ENCODE data around the gene SVEP1.

The SVEP1 gene

GRCh38 chr9:110440172-110440571, 139.4 kb downstream of the SVEP1 start:
- no peak overlapping the region for H3K27ac ChIP-seq (ENCODE audit: low read depth, low read length)
- no peaks in the 10 kb centered on the region for H3K9me2 ChIP-seq (replicated peaks; ENCODE audit: insufficient read depth, low read length)
- H3K27me3 ChIP-seq (ENCODE audit: low read length), result no peaks in the 10 kb centered on the region
- H3K4me3 ChIP-seq (ENCODE audit: insufficient read depth, low read length, poor library complexity, severe bottlenecking), result no peak overlapping the region
- H3K4me2 ChIP-seq (ENCODE audit: low read depth, low read length, poor library complexity, severe bottlenecking), result no peak overlapping the region
- no peaks in the 10 kb centered on the region for H3K36me3 ChIP-seq (ENCODE audit: low read length)
- H2AFZ ChIP-seq (ENCODE audit: low read depth, low read length, severe bottlenecking), result no peak overlapping the region
- no peaks in the 10 kb centered on the region for H3K9me3 ChIP-seq (ENCODE audit: insufficient read depth, low read length)
- H3K9ac ChIP-seq (ENCODE audit: low read length), result no peak overlapping the region
- no peaks in the 10 kb centered on the region for H3F3A ChIP-seq (ENCODE audit: insufficient read depth)
- TF ChIP-seq EZH2phosphoT487 (conservative IDR thresholded peaks at IDR 0.05; ENCODE audit: low read length) (no peak), CTCF (IDR thresholded peaks at IDR 0.05; ENCODE audit: insufficient read depth, low read length, poor library complexity, severe bottlenecking) (no peak)
- H3K79me2 ChIP-seq (ENCODE audit: insufficient read depth, low read length), result no peaks in the 10 kb centered on the region
- H4K20me1 ChIP-seq (ENCODE audit: low read depth, low read length), result no peaks in the 10 kb centered on the region

- H3K4me2 ChIP-seq (ENCODE audit: low read depth, low read length, poor library complexity, severe bottlenecking), result no peak overlapping the region
- no peak overlapping the region for H3K9ac ChIP-seq (ENCODE audit: low read length)
- H3K27ac ChIP-seq (ENCODE audit: low read depth, low read length), result no peak overlapping the region
- H3K27me3 ChIP-seq (ENCODE audit: low read length), result no peaks in the 10 kb centered on the region
- no peak for TF ChIP-seq CTCF (IDR thresholded peaks at IDR 0.05; ENCODE audit: insufficient read depth, low read length, poor library complexity, severe bottlenecking)
- TF ChIP-seq EZH2phosphoT487 (conservative IDR thresholded peaks at IDR 0.05; ENCODE audit: low read length), result no peak
- no peaks in the 10 kb centered on the region for H4K20me1 ChIP-seq (ENCODE audit: low read depth, low read length)
- no peaks in the 10 kb centered on the region for H3K9me3 ChIP-seq (ENCODE audit: insufficient read depth, low read length)
- H3K36me3 ChIP-seq (ENCODE audit: low read length), result no peaks in the 10 kb centered on the region
- no peak overlapping the region for H2AFZ ChIP-seq (ENCODE audit: low read depth, low read length, severe bottlenecking)
- no peak overlapping the region for H3K4me3 ChIP-seq (ENCODE audit: insufficient read depth, low read length, poor library complexity, severe bottlenecking)
- H3K79me2 ChIP-seq (ENCODE audit: insufficient read depth, low read length), result no peaks in the 10 kb centered on the region
- H3K9me2 ChIP-seq (replicated peaks; ENCODE audit: insufficient read depth, low read length), result no peaks in the 10 kb centered on the region
- no peaks in the 10 kb centered on the region for H3F3A ChIP-seq (ENCODE audit: insufficient read depth)
Measured at GRCh38 chr9:110432253-110432652, 147.3 kb downstream of the SVEP1 start.

GRCh38 chr9:110429453-110429852, 150.1 kb downstream of the SVEP1 start:
- Histone ChIP-seq H3K9me3 (ENCODE audit: insufficient read depth, low read length) (no peaks in the 10 kb centered on the region), H3K4me2 (ENCODE audit: low read depth, low read length, poor library complexity, severe bottlenecking) (no peak overlapping the region), H3K9me2 (replicated peaks; ENCODE audit: insufficient read depth, low read length) (no peaks in the 10 kb centered on the region), H3F3A (ENCODE audit: insufficient read depth) (no peaks in the 10 kb centered on the region), H2AFZ (ENCODE audit: low read depth, low read length, severe bottlenecking) (no peak overlapping the region), H3K9ac (ENCODE audit: low read length) (no peak overlapping the region), H3K36me3 (ENCODE audit: low read length) (no peaks in the 10 kb centered on the region), H3K4me3 (ENCODE audit: insufficient read depth, low read length, poor library complexity, severe bottlenecking) (no peak overlapping the region), H3K27ac (ENCODE audit: low read depth, low read length) (no peak overlapping the region), H4K20me1 (ENCODE audit: low read depth, low read length) (no peaks in the 10 kb centered on the region), H3K79me2 (ENCODE audit: insufficient read depth, low read length) (no peaks in the 10 kb centered on the region), H3K27me3 (ENCODE audit: low read length) (no peaks in the 10 kb centered on the region)
- TF ChIP-seq CTCF (IDR thresholded peaks at IDR 0.05; ENCODE audit: insufficient read depth, low read length, poor library complexity, severe bottlenecking) (no peak), EZH2phosphoT487 (conservative IDR thresholded peaks at IDR 0.05; ENCODE audit: low read length) (no peak)
